HFFc6 (cell line): ENCODE results near the gene DHX32. TPM values are rescaled to one million over a fixed set of nuclear protein-coding genes. Genes with fewer than 3 reads are reported as not detected.
A peak's percentile ranks its signal among the peaks of the same experiment; 100 is the strongest.

Experiments
- DNase-seq: peaks from one replicate; pipeline ENCODE4 v3.0.0-alpha.2; 2018
- H3K27ac Mint-ChIP-seq: 2 replicates; pipeline ENCODE4 v1.8.0; 2020; ENCODE audit warnings: mild to moderate bottlenecking, mixed read lengths
- H3K27me3 Mint-ChIP-seq: 2 replicates; pipeline ENCODE4 v1.8.0; 2021; ENCODE audit warnings: mild to moderate bottlenecking, moderate library complexity, mixed read lengths; ENCODE audit not compliant: insufficient read depth
- H3K36me3 Mint-ChIP-seq: 2 replicates; pipeline ENCODE4 v1.8.0; 2021; ENCODE audit warnings: low read depth, mixed read lengths
- H3K4me1 Mint-ChIP-seq: 2 replicates; pipeline ENCODE4 v1.8.0; 2020; ENCODE audit warnings: low read depth, mixed read lengths
- H3K4me3 Mint-ChIP-seq: 2 replicates; pipeline ENCODE4 v1.8.0; 2020; ENCODE audit warnings: mild to moderate bottlenecking, moderate library complexity, mixed read lengths
- H3K9me3 Mint-ChIP-seq: 2 replicates; pipeline ENCODE4 v1.8.0; 2020; ENCODE audit warnings: mild to moderate bottlenecking, mixed read lengths
- total RNA-seq, 6 experiments: library from RNA; stranded (reverse); fragmentation: NEBNext Ultra II Directional; extraction: Animal tissue kit (Norgen Biotek cat#: 25700); gene quantifications; 2 replicates in 1 of 6; 3 replicates in 5 of 6; pipeline ENCODE4 v1.2.3, GENCODE V29; 2021
- TF ChIP-seq, protein P1 (sequence below): fragments of 200-600 bp; sonication (generic); IDR thresholded peaks from 2 replicates; pipeline ENCODE4 v1.5.0; 2021; ENCODE audit warnings: antibody characterized with exemption, mild to moderate bottlenecking

DHX32 gene
- total RNA-seq, 6 experiments from 2014 or later = 18.6 to 22.4 (median 20.8) TPM

DNA sequence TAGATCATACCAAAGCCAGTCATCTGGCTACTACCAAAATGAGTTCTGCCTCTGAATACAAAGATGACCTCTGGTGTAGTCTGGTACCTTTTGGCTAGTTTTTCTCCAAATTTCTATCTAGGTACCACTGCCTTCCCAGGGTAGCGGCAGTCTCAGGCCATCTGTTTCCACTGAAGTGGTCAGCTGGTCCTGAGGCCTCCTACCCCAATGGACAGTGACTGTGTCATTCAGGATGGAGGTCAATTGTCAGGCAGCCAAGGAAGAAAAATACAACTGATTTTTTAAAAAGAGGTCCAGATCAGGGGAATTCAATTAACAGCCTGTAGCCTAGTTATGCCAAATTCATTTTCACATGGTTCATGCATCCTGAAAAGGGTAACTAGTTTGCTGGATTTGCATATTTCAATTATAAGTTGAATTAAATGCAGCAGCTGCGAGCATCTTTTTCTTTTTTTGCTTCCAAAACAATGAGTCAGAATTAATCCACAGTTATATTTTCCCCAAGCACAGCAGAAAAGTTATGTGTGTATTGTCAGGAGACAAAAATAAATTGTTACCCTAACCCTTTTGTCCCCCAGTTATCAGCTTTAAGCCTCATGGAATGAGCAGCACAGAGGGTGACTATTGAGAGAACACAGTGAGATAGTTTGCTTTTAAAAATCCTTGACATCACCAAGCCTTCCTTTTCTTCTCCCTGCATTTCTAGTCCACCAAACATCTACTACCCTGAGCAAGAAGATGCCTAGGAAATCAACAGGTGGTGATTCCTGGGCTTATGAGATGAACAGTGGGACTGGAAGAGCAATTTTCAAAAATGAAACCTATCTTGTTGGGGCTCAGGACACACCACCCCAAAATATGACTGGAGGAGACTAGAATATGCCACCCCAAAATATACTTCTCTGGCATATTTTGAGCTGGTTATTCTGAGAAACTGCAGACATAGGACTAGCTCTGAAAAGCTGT, 30.0 kb downstream of the DHX32 start:
- H3K4me1 Mint-ChIP-seq = peaks cover 11% of the 10 kb centered on the region
- no peaks in the 10 kb centered on the region for H3K9me3 Mint-ChIP-seq
- H3K27me3 Mint-ChIP-seq = peaks cover 4% of the 10 kb centered on the region
- 0 out of 2 replicates have a peak overlapping the region, but pooled peaks have one; percentile 1 for H3K27ac Mint-ChIP-seq
- no peak overlapping the region for H3K4me3 Mint-ChIP-seq
- no peak for DNase-seq
- TF ChIP-seq, protein P1, sequence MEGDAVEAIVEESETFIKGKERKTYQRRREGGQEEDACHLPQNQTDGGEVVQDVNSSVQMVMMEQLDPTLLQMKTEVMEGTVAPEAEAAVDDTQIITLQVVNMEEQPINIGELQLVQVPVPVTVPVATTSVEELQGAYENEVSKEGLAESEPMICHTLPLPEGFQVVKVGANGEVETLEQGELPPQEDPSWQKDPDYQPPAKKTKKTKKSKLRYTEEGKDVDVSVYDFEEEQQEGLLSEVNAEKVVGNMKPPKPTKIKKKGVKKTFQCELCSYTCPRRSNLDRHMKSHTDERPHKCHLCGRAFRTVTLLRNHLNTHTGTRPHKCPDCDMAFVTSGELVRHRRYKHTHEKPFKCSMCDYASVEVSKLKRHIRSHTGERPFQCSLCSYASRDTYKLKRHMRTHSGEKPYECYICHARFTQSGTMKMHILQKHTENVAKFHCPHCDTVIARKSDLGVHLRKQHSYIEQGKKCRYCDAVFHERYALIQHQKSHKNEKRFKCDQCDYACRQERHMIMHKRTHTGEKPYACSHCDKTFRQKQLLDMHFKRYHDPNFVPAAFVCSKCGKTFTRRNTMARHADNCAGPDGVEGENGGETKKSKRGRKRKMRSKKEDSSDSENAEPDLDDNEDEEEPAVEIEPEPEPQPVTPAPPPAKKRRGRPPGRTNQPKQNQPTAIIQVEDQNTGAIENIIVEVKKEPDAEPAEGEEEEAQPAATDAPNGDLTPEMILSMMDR = no peak
- peaks cover 27% of the 10 kb centered on the region for H3K36me3 Mint-ChIP-seq

DNA sequence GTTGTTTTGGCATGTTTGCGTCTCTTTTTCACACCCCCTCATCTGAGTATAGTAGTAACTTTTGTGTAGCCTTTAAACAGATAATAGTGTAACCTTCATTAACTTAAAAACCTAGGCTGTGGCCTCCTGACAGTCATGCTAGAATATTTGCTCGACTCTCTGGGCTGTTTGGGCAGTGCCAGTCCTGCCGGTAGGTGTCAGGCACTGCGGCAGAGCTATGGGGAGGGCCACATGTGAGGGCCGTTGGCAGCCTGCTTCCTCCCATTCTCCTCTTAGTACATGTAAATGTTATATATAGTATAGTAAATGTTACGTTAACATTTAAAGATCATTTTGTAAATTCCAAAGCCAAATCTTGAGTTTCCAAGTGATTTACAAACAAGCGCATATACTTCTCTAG, 31.6 kb downstream of the DHX32 start:
- peaks cover 11% of the 10 kb centered on the region for H3K4me1 Mint-ChIP-seq
- no peaks in the 10 kb centered on the region for H3K9me3 Mint-ChIP-seq
- no peak for DNase-seq
- H3K36me3 Mint-ChIP-seq = peaks cover 27% of the 10 kb centered on the region
- H3K4me3 Mint-ChIP-seq = no peak overlapping the region
- H3K27me3 Mint-ChIP-seq = peaks cover 4% of the 10 kb centered on the region
- H3K27ac Mint-ChIP-seq = no peak overlapping the region
- TF ChIP-seq, protein P1 = no peak

DNA sequence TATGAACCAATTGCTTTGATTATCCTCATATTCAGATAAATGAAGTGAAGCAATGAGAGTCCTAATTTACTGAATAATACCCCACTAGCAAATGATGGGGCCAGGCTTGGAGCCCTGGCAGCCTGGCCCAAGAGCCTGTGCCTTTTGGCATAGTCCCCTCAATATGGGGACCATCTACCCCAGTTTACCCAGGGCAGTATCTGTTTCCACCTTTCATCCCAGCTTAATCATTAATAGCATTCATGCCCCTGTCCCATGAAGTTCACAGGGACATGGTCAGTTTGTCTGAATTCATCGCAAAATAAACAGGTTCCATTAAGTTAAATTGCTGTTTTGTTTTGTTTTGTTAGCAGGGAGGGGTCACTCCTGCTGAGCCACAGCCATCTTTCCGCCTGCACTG, 32.2 kb downstream of the DHX32 start:
- no peak for DNase-seq
- no peak overlapping the region for H3K4me3 Mint-ChIP-seq
- no peak overlapping the region for H3K27ac Mint-ChIP-seq
- TF ChIP-seq, protein P1 = no peak
- no peaks in the 10 kb centered on the region for H3K9me3 Mint-ChIP-seq
- peaks cover 27% of the 10 kb centered on the region for H3K36me3 Mint-ChIP-seq
- peaks cover 4% of the 10 kb centered on the region for H3K27me3 Mint-ChIP-seq
- peaks cover 11% of the 10 kb centered on the region for H3K4me1 Mint-ChIP-seq

DNA sequence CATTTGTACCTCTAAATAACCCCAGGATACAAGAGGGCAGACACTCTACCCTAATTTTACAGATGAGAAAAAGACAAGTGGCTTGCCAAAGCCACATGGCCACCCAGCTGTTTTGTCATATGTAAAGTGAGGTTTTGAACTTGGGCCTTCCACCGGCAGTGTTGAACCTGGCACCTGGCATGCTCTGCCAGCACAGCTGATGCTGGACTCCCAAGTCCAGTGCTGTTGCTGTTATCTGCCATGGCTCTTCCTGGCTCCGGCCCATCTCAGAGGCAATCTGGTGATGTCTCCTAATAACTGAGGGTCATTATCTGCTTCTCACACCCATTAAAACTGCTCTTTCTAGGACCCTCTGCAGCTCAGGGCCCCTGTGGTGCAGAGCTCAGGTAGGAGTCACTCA, 32.7 kb downstream of the DHX32 start:
- no peak overlapping the region for H3K27ac Mint-ChIP-seq
- TF ChIP-seq, protein P1 = no peak
- peaks cover 4% of the 10 kb centered on the region for H3K27me3 Mint-ChIP-seq
- peaks cover 11% of the 10 kb centered on the region for H3K4me1 Mint-ChIP-seq
- H3K4me3 Mint-ChIP-seq = no peak overlapping the region
- H3K9me3 Mint-ChIP-seq = no peaks in the 10 kb centered on the region
- no peak for DNase-seq
- H3K36me3 Mint-ChIP-seq = peaks cover 27% of the 10 kb centered on the region

DNA sequence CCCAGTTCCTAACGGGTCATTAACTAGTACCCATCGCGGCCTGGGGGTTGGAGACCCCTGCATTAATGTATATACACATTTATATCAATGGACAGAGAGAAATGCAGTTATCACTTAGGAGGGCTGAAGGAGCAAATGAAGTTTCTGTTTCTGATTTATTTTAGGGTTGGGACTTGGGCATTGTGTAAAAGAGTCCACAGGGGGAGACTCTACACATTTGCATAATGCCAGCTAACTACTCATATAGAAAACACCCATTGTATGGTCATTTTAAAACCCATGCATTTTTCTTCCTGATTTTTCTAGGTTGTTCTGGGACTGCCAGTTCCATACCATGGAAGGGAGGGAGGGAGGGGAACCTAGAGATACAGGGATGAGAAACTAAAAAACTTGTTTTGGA, 34.2 kb downstream of the DHX32 start:
- Mint-ChIP-seq H3K27me3 (peaks cover 4% of the 10 kb centered on the region), H3K36me3 (peaks cover 16% of the 10 kb centered on the region), H3K4me3 (no peak overlapping the region), H3K27ac (no peak overlapping the region), H3K4me1 (peaks cover 11% of the 10 kb centered on the region), H3K9me3 (no peaks in the 10 kb centered on the region)
- TF ChIP-seq, protein P1 = no peak
- DNase-seq = no peak
